ENCODE data around the gene GALNT7. TPM values are rescaled to one million over a fixed set of nuclear protein-coding genes. Genes with fewer than 3 reads are reported as not detected.

GALNT7 gene
- polyA plus RNA-seq, 1 donor from 2014 or later = 15.0 TPM

DNA sequence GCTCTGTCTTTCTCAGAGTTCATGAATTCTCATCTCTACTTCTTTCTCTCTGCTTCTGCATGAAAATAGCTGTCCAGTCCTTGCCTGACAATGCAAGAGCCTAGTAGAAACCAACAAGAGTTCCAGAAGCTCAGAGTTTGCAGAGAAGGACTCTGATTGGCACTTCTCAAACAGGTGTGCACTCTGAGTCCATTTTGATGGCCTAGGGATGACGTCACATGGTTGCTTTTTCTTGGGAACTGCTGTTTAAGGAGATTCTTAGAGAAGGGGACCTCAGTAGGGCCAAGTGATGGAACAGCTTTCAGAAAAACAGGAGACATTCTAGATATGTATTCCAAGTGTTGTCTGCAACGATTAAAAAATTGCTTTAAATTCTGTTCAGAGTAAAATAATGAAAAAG, 108.7 kb downstream of the GALNT7 start:
- Histone ChIP-seq H3K4me3 (ENCODE audit: low read length) (no peak overlapping the region), H2AFZ (ENCODE audit: low read depth, low read length) (no peak overlapping the region), H3K36me3 (ENCODE audit: insufficient read depth, low read length) (no peaks in the 10 kb centered on the region), H3K9me3 (ENCODE audit: low read length) (no peaks in the 10 kb centered on the region), H3K9me2 (ENCODE audit: insufficient read depth, low read length) (no peaks in the 10 kb centered on the region), H3K27ac (ENCODE audit: low read length) (no peak overlapping the region), H3K9ac (ENCODE audit: low read length) (no peak overlapping the region), H3K79me2 (replicated peaks; ENCODE audit: insufficient read depth, low read length) (no peaks in the 10 kb centered on the region), H4K20me1 (ENCODE audit: insufficient read depth) (no peaks in the 10 kb centered on the region), H3F3A (ENCODE audit: insufficient read depth, low read length, poor library complexity, severe bottlenecking) (no peaks in the 10 kb centered on the region), H3K27me3 (ENCODE audit: insufficient read depth, low read depth, low read length) (no peaks in the 10 kb centered on the region), H3K4me2 (ENCODE audit: low read length) (no peak overlapping the region)
- TF ChIP-seq RAD21 (conservative IDR thresholded peaks at IDR 0.05) = no peak
- no peak for TF ChIP-seq SMC3 (conservative IDR thresholded peaks at IDR 0.05; ENCODE audit: poor library complexity)
- no peak for TF ChIP-seq EZH2 (IDR thresholded peaks at IDR 0.05; ENCODE audit: borderline replicate concordance, insufficient read depth, low read length, poor library complexity, severe bottlenecking)
- no peak for TF ChIP-seq TAF1 (IDR thresholded peaks at IDR 0.05; ENCODE audit: low read depth)
- TF ChIP-seq EP300 (conservative IDR thresholded peaks at IDR 0.05; ENCODE audit: poor library complexity, severe bottlenecking) = no peak
- TF ChIP-seq, protein P1, sequence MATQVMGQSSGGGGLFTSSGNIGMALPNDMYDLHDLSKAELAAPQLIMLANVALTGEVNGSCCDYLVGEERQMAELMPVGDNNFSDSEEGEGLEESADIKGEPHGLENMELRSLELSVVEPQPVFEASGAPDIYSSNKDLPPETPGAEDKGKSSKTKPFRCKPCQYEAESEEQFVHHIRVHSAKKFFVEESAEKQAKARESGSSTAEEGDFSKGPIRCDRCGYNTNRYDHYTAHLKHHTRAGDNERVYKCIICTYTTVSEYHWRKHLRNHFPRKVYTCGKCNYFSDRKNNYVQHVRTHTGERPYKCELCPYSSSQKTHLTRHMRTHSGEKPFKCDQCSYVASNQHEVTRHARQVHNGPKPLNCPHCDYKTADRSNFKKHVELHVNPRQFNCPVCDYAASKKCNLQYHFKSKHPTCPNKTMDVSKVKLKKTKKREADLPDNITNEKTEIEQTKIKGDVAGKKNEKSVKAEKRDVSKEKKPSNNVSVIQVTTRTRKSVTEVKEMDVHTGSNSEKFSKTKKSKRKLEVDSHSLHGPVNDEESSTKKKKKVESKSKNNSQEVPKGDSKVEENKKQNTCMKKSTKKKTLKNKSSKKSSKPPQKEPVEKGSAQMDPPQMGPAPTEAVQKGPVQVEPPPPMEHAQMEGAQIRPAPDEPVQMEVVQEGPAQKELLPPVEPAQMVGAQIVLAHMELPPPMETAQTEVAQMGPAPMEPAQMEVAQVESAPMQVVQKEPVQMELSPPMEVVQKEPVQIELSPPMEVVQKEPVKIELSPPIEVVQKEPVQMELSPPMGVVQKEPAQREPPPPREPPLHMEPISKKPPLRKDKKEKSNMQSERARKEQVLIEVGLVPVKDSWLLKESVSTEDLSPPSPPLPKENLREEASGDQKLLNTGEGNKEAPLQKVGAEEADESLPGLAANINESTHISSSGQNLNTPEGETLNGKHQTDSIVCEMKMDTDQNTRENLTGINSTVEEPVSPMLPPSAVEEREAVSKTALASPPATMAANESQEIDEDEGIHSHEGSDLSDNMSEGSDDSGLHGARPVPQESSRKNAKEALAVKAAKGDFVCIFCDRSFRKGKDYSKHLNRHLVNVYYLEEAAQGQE (IDR thresholded peaks at IDR 0.05; ENCODE audit: borderline replicate concordance) = no peak
- no peak for TF ChIP-seq POLR2AphosphoS5 (IDR thresholded peaks at IDR 0.05)
- TF ChIP-seq MXI1 (conservative IDR thresholded peaks at IDR 0.05; ENCODE audit: poor library complexity, severe bottlenecking) = no peak
- TF ChIP-seq CTCF (IDR thresholded peaks at IDR 0.05; ENCODE audit: poor library complexity, severe bottlenecking) = no peak

GRCh38 chr4:173280998-173281397, 112.4 kb downstream of the GALNT7 start:
- Histone ChIP-seq H3K79me2 (replicated peaks; ENCODE audit: insufficient read depth, low read length) (no peaks in the 10 kb centered on the region), H3K4me2 (ENCODE audit: low read length) (no peak overlapping the region), H3K27me3 (ENCODE audit: insufficient read depth, low read depth, low read length) (no peaks in the 10 kb centered on the region), H2AFZ (ENCODE audit: low read depth, low read length) (no peak overlapping the region), H3K9me3 (ENCODE audit: low read length) (no peaks in the 10 kb centered on the region), H3K9ac (ENCODE audit: low read length) (no peak overlapping the region), H3F3A (ENCODE audit: insufficient read depth, low read length, poor library complexity, severe bottlenecking) (no peaks in the 10 kb centered on the region), H3K4me3 (ENCODE audit: low read length) (no peak overlapping the region), H3K9me2 (ENCODE audit: insufficient read depth, low read length) (no peaks in the 10 kb centered on the region), H3K27ac (ENCODE audit: low read length) (no peak overlapping the region), H4K20me1 (ENCODE audit: insufficient read depth) (no peaks in the 10 kb centered on the region), H3K36me3 (ENCODE audit: insufficient read depth, low read length) (no peaks in the 10 kb centered on the region)
- no peak for TF ChIP-seq CTCF (IDR thresholded peaks at IDR 0.05; ENCODE audit: poor library complexity, severe bottlenecking)
- no peak for TF ChIP-seq SMC3 (conservative IDR thresholded peaks at IDR 0.05; ENCODE audit: poor library complexity)
- no peak for TF ChIP-seq POLR2AphosphoS5 (IDR thresholded peaks at IDR 0.05)
- no peak for TF ChIP-seq EP300 (conservative IDR thresholded peaks at IDR 0.05; ENCODE audit: poor library complexity, severe bottlenecking)
- no peak for TF ChIP-seq EZH2 (IDR thresholded peaks at IDR 0.05; ENCODE audit: borderline replicate concordance, insufficient read depth, low read length, poor library complexity, severe bottlenecking)
- no peak for TF ChIP-seq MXI1 (conservative IDR thresholded peaks at IDR 0.05; ENCODE audit: poor library complexity, severe bottlenecking)
- no peak for TF ChIP-seq TAF1 (IDR thresholded peaks at IDR 0.05; ENCODE audit: low read depth)
- TF ChIP-seq RAD21 (conservative IDR thresholded peaks at IDR 0.05) = no peak
- TF ChIP-seq, protein P1 (IDR thresholded peaks at IDR 0.05; ENCODE audit: borderline replicate concordance) = no peak

Measured in neural cell (in vitro differentiated cells).